Transverse colon (tissue), 4 donors: ENCODE results near the gene MOB3C. TPM values are rescaled to one million over a fixed set of nuclear protein-coding genes. Genes with fewer than 3 reads are reported as not detected.

Experiments
- DNase-seq: peaks from one replicate; pipeline ENCODE4 v3.0.0-alpha.2; 2019
- H3K27ac ChIP-seq, 4 donors: fragments of 200-600 bp; sonication (generic); 2 replicates each; pipeline ENCODE4 v1.5.1; 2016 to 2018; ENCODE audit warnings: inconsistent platforms in 4 of 4
- H3K27me3 ChIP-seq: fragments of 200-600 bp; sonication (generic); 2 replicates; pipeline ENCODE4 v1.5.1; 2017; ENCODE audit warnings: inconsistent platforms
- H3K36me3 ChIP-seq, 4 donors: fragments of 200-600 bp; sonication (generic); 2 replicates each; pipeline ENCODE4 v1.5.1; 2017 to 2019; ENCODE audit warnings: inconsistent platforms in 4 of 4
- H3K4me1 ChIP-seq, 4 donors: fragments of 200-600 bp; sonication (generic); 2 replicates each; pipeline ENCODE4 v1.5.1; 2017 to 2020; ENCODE audit warnings: inconsistent platforms in 4 of 4
- H3K4me3 ChIP-seq, 4 donors: fragments of 200-600 bp; sonication (generic); 1 replicate in 1 of 4; 2 replicates in 3 of 4; pipeline versions ENCODE4 v1.5.1 to v1.6.1; 2017 to 2019; ENCODE audit warnings: inconsistent platforms in 4 of 4
- H3K9me3 ChIP-seq, 2 donors: fragments of 200-600 bp; sonication (generic); 2 replicates each; pipeline ENCODE4 v1.5.1; 2017 to 2019; ENCODE audit warnings: inconsistent platforms in 2 of 2
- EP300 ChIP-seq: sonication (generic); formaldehyde crosslinking; IDR thresholded peaks from one replicate; pipeline ENCODE4 v1.6.1; 2017; ENCODE audit warnings: antibody characterized with exemption, low read depth
- POLR2A ChIP-seq: fragments of 450-650 bp; IDR thresholded peaks from one replicate; pipeline ENCODE4 v1.6.1; 2016; ENCODE audit warnings: antibody characterized with exemption, mild to moderate bottlenecking, moderate library complexity
- POLR2AphosphoS5 ChIP-seq, 3 donors: sonication (generic); formaldehyde crosslinking; IDR thresholded peaks; one replicate each; pipeline ENCODE4 v1.6.1; 2016; ENCODE audit warnings: antibody characterized with exemption in 3 of 3
- WGBS, 2 donors: methylation state at CpG; one replicate each; pipeline ENCODE4 v1.1.5; 2018; ENCODE audit warnings: low coverage in 1 of 2; 5-methylcytosine and 5-hydroxymethylcytosine counted together
- in situ Hi-C, 4 donors: fragments of 200-750 bp; cut with MboI; loops; one replicate each; pipeline versions ENCODE4 v1.15.0 to v1.15.1; 2017; ENCODE audit warnings: low sequenced_read_pairs in 3 of 4, low pct_ligation_motif_present in 1 of 4, low pct_unique_long_range_greater_than_20kb in 1 of 4
- intact Hi-C: fragments of 100-400 bp; cut with DNase I; formaldehyde crosslinking; loops from one replicate; pipeline ENCODE4 v1.15.1; 2023; ENCODE audit warnings: low total_unique reads
- total RNA-seq, 4 donors: library from RNA; depleted of rRNA; stranded (reverse); fragments of >200 nt; gene quantifications; one replicate each; pipeline ENCODE4 v1.1.0, GENCODE V29; 2016
- TF ChIP-seq, protein P1 (sequence below), 5 experiments: fragments of 200-600 bp in 3 of 5; fragments of 450-650 bp in 2 of 5; sonication (generic) in 3 of 5; IDR thresholded peaks; 1 replicate in 2 of 5; 2 replicates in 3 of 5; pipeline ENCODE4 v1.5.1; 2016 to 2017; ENCODE audit warnings: antibody characterized with exemption in 5 of 5, inconsistent platforms in 3 of 5, mild to moderate bottlenecking in 2 of 5, moderate library complexity in 1 of 5

The MOB3C gene
- total RNA-seq, 4 donors from 2014 or later, result 12.9 to 20.6 (median 14.8) TPM

DNA sequence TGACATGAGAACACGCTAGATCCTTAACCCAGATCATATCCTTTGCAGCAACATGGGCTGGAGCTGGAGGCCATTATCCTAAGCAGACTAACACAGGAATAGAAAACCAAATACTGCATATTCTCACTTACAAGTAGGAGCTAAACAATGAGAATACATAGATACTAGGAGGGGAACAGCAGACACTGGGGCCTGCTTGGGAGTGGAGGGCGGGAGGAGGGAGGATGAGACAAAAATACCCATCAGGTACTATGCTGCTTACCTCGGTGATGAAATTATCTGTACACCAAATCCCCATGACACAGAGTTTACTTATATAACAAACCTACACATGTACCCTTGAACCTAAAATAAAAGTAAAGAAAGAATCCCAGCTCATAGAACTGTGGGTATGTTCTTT lies 1.2 kb upstream of the MOB3C start:
- WGBS, 2 donors, result 79 to 82% methylated on average over 2 to 3 of the region's 3 CpGs
- Histone ChIP-seq H3K27ac (no peak overlapping the region), H3K36me3 (no peaks in the 10 kb centered on the region), H3K4me1 (peaks cover 29 to 52% (median 40%) of the 10 kb centered on the region in 4 donors), H3K27me3 (no peaks in the 10 kb centered on the region), H3K4me3 (no peak overlapping the region), H3K9me3 (no peaks in the 10 kb centered on the region)
- intact Hi-C loops, result no loop called here
- in situ Hi-C loops, result loop anchor here in 2 of 4 donors (10.0 kb wide), 2 partner anchors 97 to 107 kb away; partner anchors contain the start of gene EFCAB14 (in 1 of the 2)
- DNase-seq, result no peak
- no peak for TF ChIP-seq POLR2AphosphoS5 (IDR thresholded peaks at IDR 0.05)
- TF ChIP-seq, protein P1, sequence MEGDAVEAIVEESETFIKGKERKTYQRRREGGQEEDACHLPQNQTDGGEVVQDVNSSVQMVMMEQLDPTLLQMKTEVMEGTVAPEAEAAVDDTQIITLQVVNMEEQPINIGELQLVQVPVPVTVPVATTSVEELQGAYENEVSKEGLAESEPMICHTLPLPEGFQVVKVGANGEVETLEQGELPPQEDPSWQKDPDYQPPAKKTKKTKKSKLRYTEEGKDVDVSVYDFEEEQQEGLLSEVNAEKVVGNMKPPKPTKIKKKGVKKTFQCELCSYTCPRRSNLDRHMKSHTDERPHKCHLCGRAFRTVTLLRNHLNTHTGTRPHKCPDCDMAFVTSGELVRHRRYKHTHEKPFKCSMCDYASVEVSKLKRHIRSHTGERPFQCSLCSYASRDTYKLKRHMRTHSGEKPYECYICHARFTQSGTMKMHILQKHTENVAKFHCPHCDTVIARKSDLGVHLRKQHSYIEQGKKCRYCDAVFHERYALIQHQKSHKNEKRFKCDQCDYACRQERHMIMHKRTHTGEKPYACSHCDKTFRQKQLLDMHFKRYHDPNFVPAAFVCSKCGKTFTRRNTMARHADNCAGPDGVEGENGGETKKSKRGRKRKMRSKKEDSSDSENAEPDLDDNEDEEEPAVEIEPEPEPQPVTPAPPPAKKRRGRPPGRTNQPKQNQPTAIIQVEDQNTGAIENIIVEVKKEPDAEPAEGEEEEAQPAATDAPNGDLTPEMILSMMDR (IDR thresholded peaks at IDR 0.05), result no peak
- TF ChIP-seq POLR2A, result no peak
- no peak for TF ChIP-seq EP300

DNA sequence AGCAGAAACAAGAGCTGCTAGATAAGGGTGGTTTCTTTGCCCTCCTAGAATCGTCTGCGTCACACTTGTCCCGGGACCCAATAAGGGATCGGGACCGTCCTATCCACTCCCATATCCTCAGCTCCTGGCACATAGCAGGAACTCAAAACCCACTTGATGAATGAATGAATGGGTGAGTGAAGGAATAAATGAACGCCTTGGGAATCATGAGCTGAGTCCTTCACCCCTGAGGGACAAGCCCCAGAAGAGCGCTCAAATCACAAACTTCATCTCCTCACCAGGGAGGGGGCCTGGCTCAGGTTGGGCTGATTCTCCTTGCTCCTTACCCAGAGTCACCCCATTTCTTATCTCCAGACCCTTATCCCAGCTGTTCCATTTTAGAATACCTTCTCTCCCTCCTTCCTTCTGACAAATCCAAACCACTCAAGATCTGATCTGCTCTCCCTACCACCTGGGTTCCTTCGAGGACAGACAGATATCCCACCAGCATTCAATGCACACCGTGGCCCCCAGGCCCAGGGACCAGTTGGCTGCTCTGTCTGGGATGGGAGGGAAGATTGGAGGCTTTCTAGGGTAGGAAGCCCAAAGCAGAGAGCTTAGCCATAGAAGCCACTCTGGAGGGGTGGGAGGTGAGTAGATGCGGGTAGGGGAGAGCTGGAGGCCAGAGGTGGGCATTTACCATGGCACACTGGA lies 643 bp upstream of the MOB3C start:
- H3K9me3 ChIP-seq, result no peaks in the 10 kb centered on the region
- in situ Hi-C loops, result loop anchor here in 2 of 4 donors (10.0 kb wide), 2 partner anchors 98 to 108 kb away; partner anchors contain the start of gene EFCAB14 (in 1 of the 2)
- peak overlapping the region; percentile 63 to 88 (median 81) for H3K4me3 ChIP-seq
- H3K4me1 ChIP-seq, result peaks cover 31 to 49% (median 41%) of the 10 kb centered on the region in 4 donors
- H3K27me3 ChIP-seq, result no peaks in the 10 kb centered on the region
- H3K36me3 ChIP-seq, result no peaks in the 10 kb centered on the region
- peak overlapping the region; percentile 90 to 97 (median 94) for H3K27ac ChIP-seq
- TF ChIP-seq POLR2AphosphoS5 (IDR thresholded peaks at IDR 0.05), result no peak
- TF ChIP-seq, protein P1 (IDR thresholded peaks at IDR 0.05), result no peak
- no peak for TF ChIP-seq EP300
- no peak for TF ChIP-seq POLR2A
- 44% methylated on average over 10 of the region's 10 CpGs; no CpG with 5 or more reads in 1 of the 2 donors for WGBS, 2 donors
- intact Hi-C loops, result no loop called here
- DNase-seq, result no peak

DNA sequence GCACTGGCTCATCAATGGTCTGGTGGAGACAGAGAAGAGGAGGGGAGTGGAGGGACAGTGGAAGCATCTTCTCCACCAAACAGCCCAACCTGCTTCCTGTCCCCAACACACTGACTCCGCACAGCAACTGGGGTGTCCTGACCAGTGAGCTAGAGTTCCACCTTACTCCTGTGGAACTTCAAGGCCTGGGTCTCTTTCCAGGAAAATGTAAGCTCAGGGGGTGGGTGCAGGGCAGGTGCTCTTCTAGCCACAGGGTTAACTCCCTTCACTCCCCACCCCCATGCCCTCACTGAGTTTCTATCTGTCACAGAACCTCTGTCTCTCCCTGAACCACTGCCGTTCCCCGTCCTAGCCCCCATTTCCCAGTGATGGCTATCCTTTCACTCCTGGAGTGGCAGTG lies 876 bp downstream of the MOB3C start:
- in situ Hi-C loops, result loop anchor here in 2 of 4 donors (10.0 kb wide), 2 partner anchors 99 to 109 kb away; partner anchors contain the start of gene EFCAB14 (in 1 of the 2)
- intact Hi-C loops, result no loop called here
- H3K9me3 ChIP-seq, result no peaks in the 10 kb centered on the region
- TF ChIP-seq, protein P1 (IDR thresholded peaks at IDR 0.05), result no peak
- no peak for TF ChIP-seq POLR2A
- no peak for TF ChIP-seq EP300
- no peak for TF ChIP-seq POLR2AphosphoS5 (IDR thresholded peaks at IDR 0.05)
- DNase-seq, result no peak
- no peaks in the 10 kb centered on the region for H3K36me3 ChIP-seq
- H3K4me3 ChIP-seq, result peak overlapping the region; percentile 63 to 88 (median 81)
- H3K27me3 ChIP-seq, result no peaks in the 10 kb centered on the region
- 43 to 54% methylated on average over 2 to 3 of the region's 3 CpGs for WGBS, 2 donors
- peaks cover 31 to 53% (median 47%) of the 10 kb centered on the region in 4 donors for H3K4me1 ChIP-seq
- peak overlapping the region; percentile 90 to 97 (median 94) for H3K27ac ChIP-seq

DNA sequence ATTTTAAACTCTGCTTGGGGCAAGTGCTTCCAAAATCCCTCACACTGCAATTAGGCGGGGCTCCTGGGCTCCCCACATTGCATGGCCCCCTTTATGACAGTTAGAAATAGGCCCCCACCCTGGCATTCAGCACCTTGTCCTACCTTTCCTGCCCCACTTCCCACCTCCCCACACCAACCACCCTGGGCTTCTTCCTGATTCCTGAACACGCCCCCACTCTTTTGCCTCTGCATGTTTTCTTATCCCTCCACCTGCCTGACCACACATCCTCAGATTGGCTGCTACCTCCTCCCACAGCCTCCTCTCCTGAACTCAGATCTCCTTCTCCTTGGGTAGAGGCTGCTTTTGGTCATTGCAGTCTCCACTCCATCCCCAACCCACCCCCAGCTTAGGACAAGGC lies 1.5 kb downstream of the MOB3C start:
- in situ Hi-C loops (loop anchor here in 2 of 4 donors (10.0 kb wide), 2 partner anchors 100 to 110 kb away; partner anchors contain the start of gene EFCAB14 (in 1 of the 2)), intact Hi-C loops (no loop called here)
- Histone ChIP-seq H3K27me3 (no peaks in the 10 kb centered on the region), H3K27ac (peak overlapping the region; percentile 90 to 97 (median 94)), H3K9me3 (no peaks in the 10 kb centered on the region), H3K36me3 (no peaks in the 10 kb centered on the region), H3K4me1 (peaks cover 31 to 53% (median 47%) of the 10 kb centered on the region in 4 donors), H3K4me3 (peak overlapping the region in 1 of 4 donors; percentile 77)
- 90% methylated on average over 2 of the region's 2 CpGs; no CpG with 5 or more reads in 1 of the 2 donors for WGBS, 2 donors
- DNase-seq, result no peak
- TF ChIP-seq, protein P1 (IDR thresholded peaks at IDR 0.05), result no peak
- TF ChIP-seq EP300 (no peak), POLR2AphosphoS5 (IDR thresholded peaks at IDR 0.05) (no peak), POLR2A (no peak)
